Raji (cell line): ENCODE results near the gene ANXA6.

Experiments
- POLR2A ChIP-seq: IDR thresholded peaks from 2 replicates; pipeline ENCODE4 v1.6.1; 2011; ENCODE audit warnings: low read depth, low read length, control low read depth; ENCODE audit not compliant: insufficient read depth

Gene ANXA6

DNA sequence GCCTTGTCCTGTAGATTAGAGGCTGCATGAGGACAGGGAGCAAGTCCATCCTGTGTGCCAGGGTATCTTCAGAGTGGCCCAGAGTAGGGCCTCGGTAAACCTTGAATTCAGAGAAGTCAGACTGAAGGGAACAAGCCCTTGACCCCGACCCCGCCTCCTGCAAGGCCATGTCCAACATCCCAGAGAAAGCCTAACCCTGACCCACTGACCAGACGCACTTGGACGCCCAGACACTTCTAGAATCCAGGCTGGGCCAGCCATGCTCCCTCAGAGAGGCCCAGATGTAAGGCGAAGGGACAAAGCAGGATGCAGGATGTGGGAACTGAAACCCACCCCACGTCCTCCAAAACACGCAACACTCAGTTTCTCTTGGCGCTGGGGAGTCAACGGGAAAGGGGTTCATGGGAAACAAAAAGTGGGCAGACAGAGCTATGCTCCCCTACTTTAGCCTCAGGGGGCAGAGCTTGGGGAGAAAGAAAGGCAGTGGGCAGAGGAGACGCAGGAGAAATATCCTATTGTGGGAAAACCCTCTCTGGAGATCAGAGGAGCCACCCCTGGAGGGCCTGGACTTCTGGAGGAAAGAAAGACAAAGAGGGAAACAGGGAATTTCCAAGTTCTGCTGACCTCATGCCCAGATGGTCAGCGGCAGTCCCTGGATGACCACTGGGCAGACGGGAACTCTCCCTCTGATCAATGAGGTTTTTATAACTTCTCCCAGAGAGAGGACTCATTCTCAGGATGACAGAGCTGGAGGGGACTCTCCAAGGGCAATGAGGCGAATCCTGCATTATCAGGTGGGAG lies 89.7 kb downstream of the ANXA6 start:
- no peak for TF ChIP-seq POLR2A

DNA sequence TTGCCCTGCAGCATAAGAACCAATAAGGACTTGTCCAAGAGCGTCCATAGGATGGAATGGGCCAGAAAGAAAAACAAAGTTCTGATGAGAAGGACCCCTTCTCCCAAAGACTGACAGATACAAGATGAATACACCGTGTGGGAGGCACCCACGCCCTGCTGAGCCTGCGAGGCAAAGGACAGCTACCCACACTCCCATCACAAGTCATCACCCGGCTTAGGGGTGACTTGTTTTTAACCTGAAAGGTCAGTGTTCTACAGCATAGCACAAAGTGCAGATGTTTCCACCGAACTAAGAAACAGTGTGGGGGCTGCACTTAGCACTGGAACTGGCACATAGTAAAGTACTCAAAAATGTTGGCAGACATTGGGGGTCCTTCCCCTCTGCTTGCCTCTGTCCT lies 90.7 kb downstream of the ANXA6 start:
- no peak for TF ChIP-seq POLR2A

GRCh38 chr5:151065609-151066008 lies 92.0 kb downstream of the ANXA6 start:
- no peak for TF ChIP-seq POLR2A

- TF ChIP-seq POLR2A: no peak
These were observed 92.6 kb downstream of the ANXA6 start for GRCh38 chr5:151064916-151065499.

DNA sequence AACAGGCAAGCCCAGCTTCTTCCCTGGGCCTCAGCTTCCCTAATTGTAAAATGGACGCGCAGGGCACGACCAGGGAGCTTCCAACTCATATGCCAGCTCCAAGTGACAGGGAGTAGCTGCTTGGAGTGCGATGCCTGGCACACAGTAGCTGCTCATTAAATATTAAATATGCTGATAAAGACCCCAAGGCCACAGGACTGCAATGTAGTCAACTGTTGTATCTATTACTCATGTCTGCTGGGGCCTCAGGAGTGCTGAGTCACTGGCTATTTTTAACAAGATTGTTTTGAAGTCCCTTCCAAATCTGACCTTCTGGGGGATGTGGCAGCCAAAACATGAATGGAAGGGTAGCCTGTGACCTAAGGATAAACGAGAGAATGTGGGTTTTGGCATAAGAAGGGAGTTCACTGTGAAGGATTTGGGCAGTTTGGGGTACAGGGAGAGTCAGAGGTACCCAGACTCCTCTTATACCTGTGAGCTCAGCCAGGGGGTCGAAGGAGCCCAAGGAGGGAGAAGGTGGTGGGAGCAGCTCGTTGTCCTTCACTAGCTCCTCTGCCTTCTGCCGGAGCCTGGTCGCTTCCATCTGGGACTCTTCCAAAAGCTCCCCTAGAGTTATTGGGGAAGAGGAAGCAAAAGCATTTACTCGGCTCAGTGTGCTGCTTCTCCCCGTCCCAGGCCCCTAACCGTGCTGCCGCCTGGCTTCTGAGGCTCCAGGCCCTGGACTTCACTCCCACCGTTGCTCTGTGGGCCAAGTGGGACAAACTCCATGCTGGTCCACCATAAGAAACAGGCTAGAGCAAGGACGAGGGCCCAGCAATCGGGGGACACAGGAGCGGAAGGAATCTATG lies 94.2 kb downstream of the ANXA6 start:
- no peak for TF ChIP-seq POLR2A

GRCh38 chr5:151062405-151063141 lies 95.0 kb downstream of the ANXA6 start:
- no peak for TF ChIP-seq POLR2A

GRCh38 chr5:151060742-151061141 lies 96.8 kb downstream of the ANXA6 start:
- TF ChIP-seq POLR2A: no peak

GRCh38 chr5:151058891-151059489 lies 98.6 kb downstream of the ANXA6 start:
- no peak for TF ChIP-seq POLR2A

- TF ChIP-seq POLR2A: no peak
These were observed 99.3 kb downstream of the ANXA6 start for GRCh38 chr5:151058301-151058700.

GRCh38 chr5:151056379-151057325 lies 100.9 kb downstream of the ANXA6 start:
- TF ChIP-seq POLR2A: no peak

GRCh38 chr5:151055336-151055735 lies 102.2 kb downstream of the ANXA6 start:
- no peak for TF ChIP-seq POLR2A

GRCh38 chr5:151054709-151055108 lies 102.9 kb downstream of the ANXA6 start:
- TF ChIP-seq POLR2A: no peak

GRCh38 chr5:151053796-151054462 lies 103.7 kb downstream of the ANXA6 start:
- TF ChIP-seq POLR2A: no peak
